Transverse colon (tissue), 4 donors: ENCODE data around the gene CDC42EP1. TPM values are rescaled to one million over a fixed set of nuclear protein-coding genes. Genes with fewer than 3 reads are reported as not detected.
A peak's percentile ranks its signal among the peaks of the same experiment; 100 is the strongest.

Experiments used
- DNase-seq: peaks from one replicate; pipeline ENCODE4 v3.0.0-alpha.2; 2019
- H3K27ac ChIP-seq, 4 donors: fragments of 200-600 bp; sonication (generic); 2 replicates each; pipeline ENCODE4 v1.5.1; 2016 to 2018; ENCODE audit warnings: inconsistent platforms in 4 of 4
- H3K27me3 ChIP-seq: fragments of 200-600 bp; sonication (generic); 2 replicates; pipeline ENCODE4 v1.5.1; 2017; ENCODE audit warnings: inconsistent platforms
- H3K36me3 ChIP-seq, 4 donors: fragments of 200-600 bp; sonication (generic); 2 replicates each; pipeline ENCODE4 v1.5.1; 2017 to 2019; ENCODE audit warnings: inconsistent platforms in 4 of 4
- H3K4me1 ChIP-seq, 4 donors: fragments of 200-600 bp; sonication (generic); 2 replicates each; pipeline ENCODE4 v1.5.1; 2017 to 2020; ENCODE audit warnings: inconsistent platforms in 4 of 4
- H3K4me3 ChIP-seq, 4 donors: fragments of 200-600 bp; sonication (generic); 1 replicate in 1 of 4; 2 replicates in 3 of 4; pipeline versions ENCODE4 v1.5.1 to v1.6.1; 2017 to 2019; ENCODE audit warnings: inconsistent platforms in 4 of 4
- H3K9me3 ChIP-seq, 2 donors: fragments of 200-600 bp; sonication (generic); 2 replicates each; pipeline ENCODE4 v1.5.1; 2017 to 2019; ENCODE audit warnings: inconsistent platforms in 2 of 2
- CTCF ChIP-seq, 5 experiments: fragments of 200-600 bp in 3 of 5; fragments of 450-650 bp in 2 of 5; sonication (generic) in 3 of 5; IDR thresholded peaks; 1 replicate in 2 of 5; 2 replicates in 3 of 5; pipeline ENCODE4 v1.5.1; 2016 to 2017; ENCODE audit warnings: antibody characterized with exemption in 5 of 5, inconsistent platforms in 3 of 5, mild to moderate bottlenecking in 2 of 5, moderate library complexity in 1 of 5
- EP300 ChIP-seq: sonication (generic); formaldehyde crosslinking; IDR thresholded peaks from one replicate; pipeline ENCODE4 v1.6.1; 2017; ENCODE audit warnings: antibody characterized with exemption, low read depth
- POLR2A ChIP-seq: fragments of 450-650 bp; IDR thresholded peaks from one replicate; pipeline ENCODE4 v1.6.1; 2016; ENCODE audit warnings: antibody characterized with exemption, mild to moderate bottlenecking, moderate library complexity
- POLR2AphosphoS5 ChIP-seq, 3 donors: sonication (generic); formaldehyde crosslinking; IDR thresholded peaks; one replicate each; pipeline ENCODE4 v1.6.1; 2016; ENCODE audit warnings: antibody characterized with exemption in 3 of 3
- WGBS, 2 donors: methylation state at CpG; one replicate each; pipeline ENCODE4 v1.1.5; 2018; ENCODE audit warnings: low coverage in 1 of 2; 5-methylcytosine and 5-hydroxymethylcytosine counted together
- in situ Hi-C, 4 donors: fragments of 200-750 bp; cut with MboI; loops; one replicate each; pipeline versions ENCODE4 v1.15.0 to v1.15.1; 2017; ENCODE audit warnings: low sequenced_read_pairs in 3 of 4, low pct_ligation_motif_present in 1 of 4, low pct_unique_long_range_greater_than_20kb in 1 of 4
- intact Hi-C: fragments of 100-400 bp; cut with DNase I; formaldehyde crosslinking; loops from one replicate; pipeline ENCODE4 v1.15.1; 2023; ENCODE audit warnings: low total_unique reads
- total RNA-seq, 4 donors: library from RNA; depleted of rRNA; stranded (reverse); fragments of >200 nt; gene quantifications; one replicate each; pipeline ENCODE4 v1.1.0, GENCODE V29; 2016

The CDC42EP1 gene
- total RNA-seq, 4 donors from 2014 or later: 27.3 to 52.9 (median 28.9) TPM

GRCh38 chr22:37566903-37567798, 6.9 kb downstream of the CDC42EP1 start:
- Histone ChIP-seq H3K36me3 (no peaks in the 10 kb centered on the region), H3K4me1 (peaks cover 58 to 83% (median 79%) of the 10 kb centered on the region in 4 donors), H3K27ac (peak overlapping the region; percentile 51 to 99 (median 68)), H3K4me3 (no peak overlapping the region), H3K9me3 (no peaks in the 10 kb centered on the region), H3K27me3 (no peaks in the 10 kb centered on the region)
- no peak for TF ChIP-seq POLR2A
- TF ChIP-seq CTCF (IDR thresholded peaks at IDR 0.05): peak; percentile 95 to 97 (median 96)
- peak in 1 of 3 donors; percentile 9 for TF ChIP-seq POLR2AphosphoS5 (IDR thresholded peaks at IDR 0.05)
- in situ Hi-C loops (no loop called here), intact Hi-C loops (loop anchor here (2.0 kb wide), 1 partner anchor 22 kb away; no protein-coding TSS in a partner anchor)
- peak; percentile 95 for DNase-seq
- 35% methylated on average over 14 of the region's 16 CpGs; no CpG with 5 or more reads in 1 of the 2 donors for WGBS, 2 donors

GRCh38 chr22:37568012-37568411, 7.7 kb downstream of the CDC42EP1 start:
- in situ Hi-C loops (no loop called here), intact Hi-C loops (no loop called here)
- Histone ChIP-seq H3K36me3 (no peaks in the 10 kb centered on the region), H3K27me3 (no peaks in the 10 kb centered on the region), H3K27ac (peak overlapping the region; percentile 51 to 99 (median 68)), H3K4me3 (no peak overlapping the region), H3K9me3 (no peaks in the 10 kb centered on the region), H3K4me1 (peaks cover 49 to 74% (median 70%) of the 10 kb centered on the region in 4 donors)
- 76% methylated on average over 14 of the region's 15 CpGs; no CpG with 5 or more reads in 1 of the 2 donors for WGBS, 2 donors
- no peak for DNase-seq
- TF ChIP-seq POLR2A (no peak), POLR2AphosphoS5 (IDR thresholded peaks at IDR 0.05) (no peak), CTCF (IDR thresholded peaks at IDR 0.05) (no peak), EP300 (no peak)

GRCh38 chr22:37568448-37569008, 8.2 kb downstream of the CDC42EP1 start:
- H3K36me3 ChIP-seq: no peaks in the 10 kb centered on the region
- 75% methylated on average over 14 of the region's 14 CpGs; no CpG with 5 or more reads in 1 of the 2 donors for WGBS, 2 donors
- peak overlapping the region; percentile 80 to 99 (median 86) for H3K27ac ChIP-seq
- H3K9me3 ChIP-seq: no peaks in the 10 kb centered on the region
- no peaks in the 10 kb centered on the region for H3K27me3 ChIP-seq
- H3K4me3 ChIP-seq: no peak overlapping the region
- DNase-seq: no peak
- intact Hi-C loops (no loop called here), in situ Hi-C loops (no loop called here)
- peaks cover 44 to 69% (median 66%) of the 10 kb centered on the region in 4 donors for H3K4me1 ChIP-seq
- TF ChIP-seq CTCF (IDR thresholded peaks at IDR 0.05): no peak
- TF ChIP-seq POLR2AphosphoS5 (IDR thresholded peaks at IDR 0.05): no peak
- TF ChIP-seq POLR2A: no peak
- no peak for TF ChIP-seq EP300
